KMS-11 (cell line): ENCODE data around the gene WDFY2.
"Not testable (repeated sequence)": the region's sequence is repeated elsewhere in the genome, so short reads cannot be mapped to it uniquely, and the experiment has no call there.

Experiments
- H2AFZ ChIP-seq: fragments of 200-600 bp; sonication (generic); 2 replicates; pipeline ENCODE4 v1.6.1; 2016; ENCODE audit warnings: antibody characterized with exemption, mixed run types, low read depth
- H3K27ac ChIP-seq: fragments of 200-600 bp; sonication (generic); 2 replicates; pipeline ENCODE4 v1.6.1; 2016; ENCODE audit warnings: mild to moderate bottlenecking, mixed run types
- H3K27me3 ChIP-seq: fragments of 200-600 bp; sonication (generic); 2 replicates; pipeline ENCODE4 v1.6.1; 2017; ENCODE audit warnings: mild to moderate bottlenecking, low read depth, mixed run types, moderate library complexity; ENCODE audit not compliant: insufficient read depth
- H3K36me3 ChIP-seq: fragments of 200-600 bp; sonication (generic); 2 replicates; pipeline ENCODE4 v1.6.1; 2017; ENCODE audit warnings: mild to moderate bottlenecking, mixed run types; ENCODE audit not compliant: insufficient read depth
- H3K4me1 ChIP-seq: fragments of 200-600 bp; sonication (generic); 2 replicates; pipeline ENCODE4 v1.6.1; 2016; ENCODE audit warnings: mild to moderate bottlenecking, low read depth, mixed run types; ENCODE audit not compliant: poor library complexity, severe bottlenecking
- H3K4me2 ChIP-seq: fragments of 200-600 bp; sonication (generic); 2 replicates; pipeline ENCODE4 v1.7.0; 2016; ENCODE audit warnings: mild to moderate bottlenecking, mixed run types
- H3K4me3 ChIP-seq: fragments of 200-600 bp; sonication (generic); IDR thresholded peaks from 2 replicates; pipeline ENCODE4 v1.6.1; 2017; ENCODE audit warnings: low read depth, low read length, mixed read lengths; ENCODE audit not compliant: insufficient read depth
- H3K79me2 ChIP-seq: fragments of 200-600 bp; sonication (generic); 2 replicates; pipeline ENCODE4 v1.6.1; 2016; ENCODE audit warnings: low read depth, mixed run types; ENCODE audit not compliant: insufficient read depth
- H3K9ac ChIP-seq: fragments of 200-600 bp; sonication (generic); 2 replicates; pipeline ENCODE4 v1.6.1; 2016; ENCODE audit warnings: mild to moderate bottlenecking, mixed run types
- H4K20me1 ChIP-seq: fragments of 200-600 bp; sonication (generic); 2 replicates; pipeline ENCODE4 v1.6.1; 2016; ENCODE audit warnings: mild to moderate bottlenecking, mixed run types; ENCODE audit not compliant: insufficient read depth
- TF ChIP-seq, protein P1 (sequence below): fragments of 200-600 bp; sonication (generic); conservative IDR thresholded peaks from 2 replicates; pipeline ENCODE4 v1.6.1; 2017; ENCODE audit warnings: low read depth, mild to moderate bottlenecking, antibody characterized with exemption, low read length, moderate library complexity, mixed read lengths

Gene WDFY2

DNA sequence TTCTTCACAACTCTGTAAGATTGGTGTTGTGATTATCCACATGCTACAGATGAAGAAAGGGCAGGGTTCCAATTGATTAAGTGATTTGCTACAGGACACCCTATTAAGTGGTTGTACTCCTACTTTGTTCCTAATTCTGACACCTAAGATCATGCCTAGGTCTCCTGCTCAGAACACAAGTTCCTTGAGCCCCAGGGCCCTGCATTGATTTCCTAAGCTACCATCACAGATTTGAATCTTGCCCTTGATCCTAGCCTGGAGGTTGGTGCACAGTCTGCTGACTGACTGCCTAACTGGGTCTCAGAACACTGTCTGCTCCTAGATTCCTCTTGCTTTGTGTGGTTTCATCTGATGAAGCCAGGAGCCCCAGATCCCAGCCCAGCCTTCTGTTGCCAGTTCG, 19.6 kb upstream of the WDFY2 start:
- no peaks in the 10 kb centered on the region for H3K36me3 ChIP-seq
- no peak overlapping the region for H3K4me2 ChIP-seq
- no peak overlapping the region for H3K27ac ChIP-seq
- no peaks in the 10 kb centered on the region for H3K79me2 ChIP-seq
- H4K20me1 ChIP-seq: no peaks in the 10 kb centered on the region
- no peak overlapping the region for H2AFZ ChIP-seq
- TF ChIP-seq, protein P1, sequence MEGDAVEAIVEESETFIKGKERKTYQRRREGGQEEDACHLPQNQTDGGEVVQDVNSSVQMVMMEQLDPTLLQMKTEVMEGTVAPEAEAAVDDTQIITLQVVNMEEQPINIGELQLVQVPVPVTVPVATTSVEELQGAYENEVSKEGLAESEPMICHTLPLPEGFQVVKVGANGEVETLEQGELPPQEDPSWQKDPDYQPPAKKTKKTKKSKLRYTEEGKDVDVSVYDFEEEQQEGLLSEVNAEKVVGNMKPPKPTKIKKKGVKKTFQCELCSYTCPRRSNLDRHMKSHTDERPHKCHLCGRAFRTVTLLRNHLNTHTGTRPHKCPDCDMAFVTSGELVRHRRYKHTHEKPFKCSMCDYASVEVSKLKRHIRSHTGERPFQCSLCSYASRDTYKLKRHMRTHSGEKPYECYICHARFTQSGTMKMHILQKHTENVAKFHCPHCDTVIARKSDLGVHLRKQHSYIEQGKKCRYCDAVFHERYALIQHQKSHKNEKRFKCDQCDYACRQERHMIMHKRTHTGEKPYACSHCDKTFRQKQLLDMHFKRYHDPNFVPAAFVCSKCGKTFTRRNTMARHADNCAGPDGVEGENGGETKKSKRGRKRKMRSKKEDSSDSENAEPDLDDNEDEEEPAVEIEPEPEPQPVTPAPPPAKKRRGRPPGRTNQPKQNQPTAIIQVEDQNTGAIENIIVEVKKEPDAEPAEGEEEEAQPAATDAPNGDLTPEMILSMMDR: no peak
- no peak overlapping the region for H3K4me3 ChIP-seq
- H3K9ac ChIP-seq: no peak overlapping the region
- H3K4me1 ChIP-seq: peaks cover 38% of the 10 kb centered on the region
- H3K27me3 ChIP-seq: no peaks in the 10 kb centered on the region

DNA sequence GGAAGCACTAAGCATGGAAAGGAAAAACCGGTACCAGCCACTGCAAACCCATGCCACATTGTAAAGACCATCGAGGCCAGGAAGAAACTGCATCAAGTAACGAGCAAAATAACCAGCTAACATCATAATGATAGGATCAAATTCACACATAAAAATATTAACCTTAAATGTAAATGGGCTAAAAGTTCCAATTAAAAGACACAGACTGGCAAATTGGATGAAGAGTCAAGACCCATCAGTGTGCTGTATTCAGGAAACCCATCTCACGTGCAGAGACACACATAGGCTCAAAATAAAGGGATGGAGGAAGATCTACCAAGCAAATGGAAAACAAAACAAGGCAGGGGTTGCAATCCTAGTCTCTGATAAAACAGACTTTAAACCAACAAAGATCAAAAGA, 15.3 kb upstream of the WDFY2 start:
- not testable (repeated sequence) for H3K27ac ChIP-seq, H3K4me1 ChIP-seq, H4K20me1 ChIP-seq, H3K79me2 ChIP-seq, H3K27me3 ChIP-seq, H3K9ac ChIP-seq, H3K36me3 ChIP-seq, H3K4me2 ChIP-seq, H2AFZ ChIP-seq, H3K4me3 ChIP-seq

DNA sequence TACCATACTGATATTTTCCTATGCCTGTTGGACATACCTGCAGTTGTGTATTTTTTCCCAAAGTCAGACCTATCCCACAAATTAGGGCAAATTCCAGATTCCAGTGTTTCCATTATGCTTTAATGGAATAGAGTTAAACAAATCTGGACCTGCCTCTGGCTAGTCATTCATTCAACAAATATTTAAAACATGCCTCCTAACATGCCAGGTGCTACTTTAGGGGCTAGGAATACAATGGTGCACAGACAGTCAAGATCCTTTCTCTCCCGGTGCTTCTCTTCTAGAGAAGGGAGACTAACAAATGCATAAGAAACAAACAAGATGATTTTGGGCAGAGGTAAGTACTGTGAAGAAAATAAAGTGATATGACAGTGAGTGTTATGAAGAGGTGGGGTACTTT, 7.5 kb upstream of the WDFY2 start:
- no peaks in the 10 kb centered on the region for H3K4me1 ChIP-seq
- H3K4me2 ChIP-seq: no peak overlapping the region
- no peaks in the 10 kb centered on the region for H3K79me2 ChIP-seq
- no peaks in the 10 kb centered on the region for H3K27me3 ChIP-seq
- TF ChIP-seq, protein P1: no peak
- H2AFZ ChIP-seq: no peak overlapping the region
- no peak overlapping the region for H3K9ac ChIP-seq
- no peak overlapping the region for H3K4me3 ChIP-seq
- H4K20me1 ChIP-seq: no peaks in the 10 kb centered on the region
- no peaks in the 10 kb centered on the region for H3K36me3 ChIP-seq
- H3K27ac ChIP-seq: no peak overlapping the region

DNA sequence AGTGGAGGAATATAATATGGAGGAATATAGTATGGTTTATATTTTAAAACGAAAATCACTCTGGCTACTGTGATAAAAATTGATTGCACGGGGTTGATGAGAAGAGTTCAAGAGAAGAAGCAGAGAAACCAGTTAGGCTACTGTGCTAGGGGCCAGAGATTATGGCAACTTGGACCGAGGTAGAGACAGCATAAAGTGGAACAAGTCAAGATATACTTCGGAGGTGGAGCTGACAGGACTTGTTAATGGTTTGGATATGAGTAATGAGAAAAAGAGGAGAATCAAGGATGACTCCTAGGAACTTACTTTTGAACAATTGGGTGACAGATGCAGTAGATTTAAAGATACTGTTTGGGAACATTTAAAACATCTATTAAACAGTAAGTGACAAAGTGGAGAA, 6.6 kb upstream of the WDFY2 start:
- TF ChIP-seq, protein P1: no peak
- no peaks in the 10 kb centered on the region for H3K36me3 ChIP-seq
- H3K9ac ChIP-seq: no peak overlapping the region
- no peaks in the 10 kb centered on the region for H3K27me3 ChIP-seq
- no peaks in the 10 kb centered on the region for H3K4me1 ChIP-seq
- no peak overlapping the region for H3K4me3 ChIP-seq
- no peaks in the 10 kb centered on the region for H4K20me1 ChIP-seq
- H2AFZ ChIP-seq: no peak overlapping the region
- H3K4me2 ChIP-seq: no peak overlapping the region
- no peaks in the 10 kb centered on the region for H3K79me2 ChIP-seq
- no peak overlapping the region for H3K27ac ChIP-seq

DNA sequence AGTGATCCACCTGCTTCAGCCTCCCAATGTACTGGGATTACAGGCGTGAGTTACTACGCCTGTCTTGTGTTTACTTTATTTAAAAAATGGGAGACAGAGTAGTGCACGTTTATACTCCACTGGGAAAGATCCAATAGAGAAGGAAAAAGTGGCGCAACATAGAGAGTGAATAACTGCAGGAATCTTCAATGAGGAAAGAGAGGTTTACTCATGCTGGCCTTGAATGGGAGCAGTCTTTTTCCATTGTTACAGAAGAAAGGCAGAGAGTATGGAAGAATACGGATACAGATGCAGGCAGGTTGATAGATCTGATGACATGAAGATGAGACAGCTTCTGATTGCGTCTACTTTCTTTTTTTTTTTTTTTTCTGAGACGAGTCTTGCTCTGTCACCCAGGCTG, 4.6 kb upstream of the WDFY2 start:
- TF ChIP-seq, protein P1: no peak
- H3K79me2 ChIP-seq: no peaks in the 10 kb centered on the region

More for the DNA sequence above, 4.6 kb upstream of the WDFY2 start:
- no peak overlapping the region for H3K4me3 ChIP-seq
- H3K9ac ChIP-seq: no peak overlapping the region
- H2AFZ ChIP-seq: no peak overlapping the region
- no peak overlapping the region for H3K27ac ChIP-seq
- H3K4me2 ChIP-seq: no peak overlapping the region
- H4K20me1 ChIP-seq: no peaks in the 10 kb centered on the region
- H3K4me1 ChIP-seq: peaks cover 5% of the 10 kb centered on the region
- H3K27me3 ChIP-seq: no peaks in the 10 kb centered on the region
- no peaks in the 10 kb centered on the region for H3K36me3 ChIP-seq
